Neural cell (in vitro differentiated cells): Measurements from ENCODE around the gene C19orf73. TPM values are rescaled to one million over a fixed set of nuclear protein-coding genes. Genes with fewer than 3 reads are reported as not detected.

Source experiments
- H2AFZ ChIP-seq: fragments of 200-600, 300-800 bp; sonication (generic), shearing (Covaris generic); 2 replicates; pipeline ENCODE4 v1.6.0; 2014; ENCODE audit warnings: low read depth, mild to moderate bottlenecking, antibody characterized with exemption, low read length, moderate library complexity
- H3F3A ChIP-seq: fragments of 200-600 bp; shearing (Covaris generic); 2 replicates; pipeline ENCODE4 v1.6.1; 2016; ENCODE audit warnings: mild to moderate bottlenecking, moderate library complexity, mixed read lengths, antibody characterized with exemption, low read length; ENCODE audit not compliant: insufficient read depth, poor library complexity, severe bottlenecking
- H3K27ac ChIP-seq: fragments of 200-600, 300-800 bp; sonication (generic), shearing (Covaris generic); 2 replicates; pipeline ENCODE4 v1.5.1; 2014; ENCODE audit warnings: mild to moderate bottlenecking, low read length, moderate library complexity
- H3K27me3 ChIP-seq: fragments of 300-800, 200-600 bp; sonication (generic), shearing (Covaris generic); 2 replicates; pipeline ENCODE4 v1.6.0; 2014; ENCODE audit warnings: mild to moderate bottlenecking, low read depth, low read length, moderate library complexity; ENCODE audit not compliant: insufficient read depth
- H3K36me3 ChIP-seq: fragments of 300-800, 200-600 bp; sonication (generic), shearing (Covaris generic); 2 replicates; pipeline ENCODE4 v1.5.1; 2014; ENCODE audit warnings: mild to moderate bottlenecking, antibody characterized with exemption, low read length, moderate library complexity; ENCODE audit not compliant: insufficient read depth
- H3K4me2 ChIP-seq: fragments of 300-800, 200-600 bp; sonication (generic), shearing (Covaris generic); 2 replicates; pipeline ENCODE4 v1.6.0; 2014; ENCODE audit warnings: mild to moderate bottlenecking, low read length
- H3K4me3 ChIP-seq: fragments of 300-800, 200-600 bp; sonication (generic), shearing (Covaris generic); 2 replicates; pipeline ENCODE4 v1.5.1; 2014; ENCODE audit warnings: mild to moderate bottlenecking, low read length, moderate library complexity
- H3K79me2 ChIP-seq: fragments of 200-600 bp; shearing (Covaris generic); replicated peaks from 2 replicates; pipeline ENCODE4 v1.6.0; 2014; ENCODE audit warnings: mild to moderate bottlenecking, low read length, moderate library complexity; ENCODE audit not compliant: insufficient read depth
- H3K9ac ChIP-seq: fragments of 300-800, 200-600 bp; sonication (generic), shearing (Covaris generic); 2 replicates; pipeline ENCODE4 v1.6.1; 2016; ENCODE audit warnings: mild to moderate bottlenecking, low read length, mixed read lengths
- H3K9me2 ChIP-seq: fragments of 200-600 bp; shearing (Covaris generic); 2 replicates; pipeline ENCODE4 v1.6.1; 2016; ENCODE audit warnings: mild to moderate bottlenecking, low read length, mixed read lengths; ENCODE audit not compliant: insufficient read depth
- H3K9me3 ChIP-seq: fragments of 200-600, 300-800 bp; sonication (generic), shearing (Covaris generic); 2 replicates; pipeline ENCODE4 v1.6.1; 2016; ENCODE audit warnings: mild to moderate bottlenecking, mixed run types, low read length, moderate library complexity, mixed read lengths
- H4K20me1 ChIP-seq: fragments of 200-600 bp; shearing (Covaris generic); 2 replicates; pipeline ENCODE4 v1.6.1; 2016; ENCODE audit warnings: mild to moderate bottlenecking, mixed run types; ENCODE audit not compliant: insufficient read depth
- EP300 ChIP-seq: fragments of 450-650 bp; conservative IDR thresholded peaks from 2 replicates; pipeline ENCODE4 v1.6.1; 2014; ENCODE audit warnings: antibody characterized with exemption, mild to moderate bottlenecking, moderate library complexity; ENCODE audit not compliant: poor library complexity, severe bottlenecking
- EZH2 ChIP-seq: fragments of 200-600, 300-800 bp; shearing (Covaris generic), sonication (generic); IDR thresholded peaks from 2 replicates; pipeline ENCODE4 v1.6.1; 2014; ENCODE audit warnings: antibody characterized with exemption, low read length, borderline replicate concordance, mild to moderate bottlenecking; ENCODE audit not compliant: insufficient read depth, poor library complexity, severe bottlenecking
- MXI1 ChIP-seq: fragments of 450-650 bp; conservative IDR thresholded peaks from 2 replicates; pipeline ENCODE4 v1.6.1; 2014; ENCODE audit warnings: antibody characterized with exemption, mild to moderate bottlenecking; ENCODE audit not compliant: poor library complexity, severe bottlenecking
- POLR2AphosphoS5 ChIP-seq: IDR thresholded peaks from 2 replicates; pipeline ENCODE4 v1.6.1; 2012
- RAD21 ChIP-seq: fragments of 450-650 bp; conservative IDR thresholded peaks from 2 replicates; pipeline ENCODE4 v1.6.1; 2014; ENCODE audit warnings: antibody characterized with exemption, mild to moderate bottlenecking, moderate library complexity
- SMC3 ChIP-seq: fragments of 450-650 bp; conservative IDR thresholded peaks from 2 replicates; pipeline ENCODE4 v1.6.1; 2014; ENCODE audit warnings: antibody characterized with exemption, mild to moderate bottlenecking, moderate library complexity; ENCODE audit not compliant: poor library complexity
- TAF1 ChIP-seq: IDR thresholded peaks from 2 replicates; pipeline ENCODE4 v1.6.1; 2012; ENCODE audit warnings: low read depth
- polyA plus RNA-seq: library from polyadenylated mRNA; depleted of rRNA; stranded (reverse); fragments of >200 nt; gene quantifications from 2 replicates; pipeline ENCODE4 v1.2.3, GENCODE V29; 2014
- TF ChIP-seq, protein P1 (sequence below): IDR thresholded peaks from 2 replicates; pipeline ENCODE4 v1.6.1; 2012; ENCODE audit warnings: borderline replicate concordance
- TF ChIP-seq, protein P2 (sequence below): fragments of 450-650 bp; IDR thresholded peaks from 2 replicates; pipeline ENCODE4 v1.5.1; 2014; ENCODE audit warnings: antibody characterized with exemption, mild to moderate bottlenecking, moderate library complexity; ENCODE audit not compliant: poor library complexity, severe bottlenecking

C19orf73 gene
- polyA plus RNA-seq, 1 donor from 2014 or later, result 8.4 TPM

DNA sequence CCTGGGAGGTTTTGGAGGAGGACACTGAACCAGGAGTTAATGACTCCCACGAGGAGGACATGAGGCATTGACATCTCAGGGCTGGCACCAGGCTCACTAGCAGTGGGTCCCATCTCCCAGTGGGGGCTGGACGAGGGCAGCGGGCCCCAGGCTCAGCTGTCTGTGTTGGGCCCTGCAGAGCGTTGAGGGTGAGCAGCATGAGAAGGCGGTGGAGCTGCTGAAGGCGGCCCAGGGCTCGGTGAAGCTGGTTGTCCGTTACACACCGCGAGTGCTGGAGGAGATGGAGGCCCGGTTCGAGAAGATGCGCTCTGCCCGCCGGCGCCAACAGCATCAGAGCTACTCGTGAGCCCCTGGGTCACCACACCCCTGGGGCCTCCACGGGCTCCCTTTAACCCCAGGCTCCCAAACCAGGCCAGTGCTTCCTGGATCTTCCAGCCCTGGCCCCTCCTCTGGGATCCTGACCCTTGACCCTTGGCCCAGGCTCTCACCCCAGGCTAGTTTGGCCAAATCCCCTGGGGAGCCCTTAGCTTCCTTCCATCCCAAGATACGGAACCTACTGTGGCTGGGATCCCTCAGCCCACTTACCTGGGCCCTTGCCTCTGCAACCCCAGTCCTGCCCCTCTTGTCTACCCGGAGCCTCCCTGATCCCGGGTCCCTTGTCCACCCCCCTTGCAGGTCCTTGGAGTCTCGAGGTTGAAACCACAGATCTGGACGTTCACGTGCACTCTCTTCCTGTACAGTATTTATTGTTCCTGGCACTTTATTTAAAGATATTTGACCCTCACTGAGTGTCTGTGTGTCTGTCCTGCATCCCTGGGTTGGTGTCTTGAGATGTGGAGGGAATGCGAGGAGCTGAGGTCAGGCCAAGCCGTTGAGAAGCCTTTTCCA, 1.0 kb downstream of the C19orf73 start:
- no peaks in the 10 kb centered on the region for H3K79me2 ChIP-seq
- H3K9me3 ChIP-seq, result no peaks in the 10 kb centered on the region
- H4K20me1 ChIP-seq, result no peaks in the 10 kb centered on the region
- peaks cover 15% of the 10 kb centered on the region for H3K27me3 ChIP-seq
- no peak for TF ChIP-seq SMC3
- TF ChIP-seq MXI1, result no peak
- no peak for TF ChIP-seq EZH2
- TF ChIP-seq, protein P1, sequence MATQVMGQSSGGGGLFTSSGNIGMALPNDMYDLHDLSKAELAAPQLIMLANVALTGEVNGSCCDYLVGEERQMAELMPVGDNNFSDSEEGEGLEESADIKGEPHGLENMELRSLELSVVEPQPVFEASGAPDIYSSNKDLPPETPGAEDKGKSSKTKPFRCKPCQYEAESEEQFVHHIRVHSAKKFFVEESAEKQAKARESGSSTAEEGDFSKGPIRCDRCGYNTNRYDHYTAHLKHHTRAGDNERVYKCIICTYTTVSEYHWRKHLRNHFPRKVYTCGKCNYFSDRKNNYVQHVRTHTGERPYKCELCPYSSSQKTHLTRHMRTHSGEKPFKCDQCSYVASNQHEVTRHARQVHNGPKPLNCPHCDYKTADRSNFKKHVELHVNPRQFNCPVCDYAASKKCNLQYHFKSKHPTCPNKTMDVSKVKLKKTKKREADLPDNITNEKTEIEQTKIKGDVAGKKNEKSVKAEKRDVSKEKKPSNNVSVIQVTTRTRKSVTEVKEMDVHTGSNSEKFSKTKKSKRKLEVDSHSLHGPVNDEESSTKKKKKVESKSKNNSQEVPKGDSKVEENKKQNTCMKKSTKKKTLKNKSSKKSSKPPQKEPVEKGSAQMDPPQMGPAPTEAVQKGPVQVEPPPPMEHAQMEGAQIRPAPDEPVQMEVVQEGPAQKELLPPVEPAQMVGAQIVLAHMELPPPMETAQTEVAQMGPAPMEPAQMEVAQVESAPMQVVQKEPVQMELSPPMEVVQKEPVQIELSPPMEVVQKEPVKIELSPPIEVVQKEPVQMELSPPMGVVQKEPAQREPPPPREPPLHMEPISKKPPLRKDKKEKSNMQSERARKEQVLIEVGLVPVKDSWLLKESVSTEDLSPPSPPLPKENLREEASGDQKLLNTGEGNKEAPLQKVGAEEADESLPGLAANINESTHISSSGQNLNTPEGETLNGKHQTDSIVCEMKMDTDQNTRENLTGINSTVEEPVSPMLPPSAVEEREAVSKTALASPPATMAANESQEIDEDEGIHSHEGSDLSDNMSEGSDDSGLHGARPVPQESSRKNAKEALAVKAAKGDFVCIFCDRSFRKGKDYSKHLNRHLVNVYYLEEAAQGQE, result no peak
- TF ChIP-seq, protein P2, sequence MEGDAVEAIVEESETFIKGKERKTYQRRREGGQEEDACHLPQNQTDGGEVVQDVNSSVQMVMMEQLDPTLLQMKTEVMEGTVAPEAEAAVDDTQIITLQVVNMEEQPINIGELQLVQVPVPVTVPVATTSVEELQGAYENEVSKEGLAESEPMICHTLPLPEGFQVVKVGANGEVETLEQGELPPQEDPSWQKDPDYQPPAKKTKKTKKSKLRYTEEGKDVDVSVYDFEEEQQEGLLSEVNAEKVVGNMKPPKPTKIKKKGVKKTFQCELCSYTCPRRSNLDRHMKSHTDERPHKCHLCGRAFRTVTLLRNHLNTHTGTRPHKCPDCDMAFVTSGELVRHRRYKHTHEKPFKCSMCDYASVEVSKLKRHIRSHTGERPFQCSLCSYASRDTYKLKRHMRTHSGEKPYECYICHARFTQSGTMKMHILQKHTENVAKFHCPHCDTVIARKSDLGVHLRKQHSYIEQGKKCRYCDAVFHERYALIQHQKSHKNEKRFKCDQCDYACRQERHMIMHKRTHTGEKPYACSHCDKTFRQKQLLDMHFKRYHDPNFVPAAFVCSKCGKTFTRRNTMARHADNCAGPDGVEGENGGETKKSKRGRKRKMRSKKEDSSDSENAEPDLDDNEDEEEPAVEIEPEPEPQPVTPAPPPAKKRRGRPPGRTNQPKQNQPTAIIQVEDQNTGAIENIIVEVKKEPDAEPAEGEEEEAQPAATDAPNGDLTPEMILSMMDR, result no peak
- TF ChIP-seq RAD21, result no peak
- TF ChIP-seq POLR2AphosphoS5, result no peak
- TF ChIP-seq TAF1, result no peak
- TF ChIP-seq EP300, result no peak
- H3F3A ChIP-seq, result no peaks in the 10 kb centered on the region
- H3K27ac ChIP-seq, result peak overlapping the region; percentile 87
- no peaks in the 10 kb centered on the region for H3K9me2 ChIP-seq
- H3K36me3 ChIP-seq, result no peaks in the 10 kb centered on the region
- H3K4me2 ChIP-seq, result peak overlapping the region; percentile 91
- peak overlapping the region; percentile 98 for H3K4me3 ChIP-seq
- peak overlapping the region; percentile 69 for H2AFZ ChIP-seq
- H3K9ac ChIP-seq, result peak overlapping the region; percentile 94

DNA sequence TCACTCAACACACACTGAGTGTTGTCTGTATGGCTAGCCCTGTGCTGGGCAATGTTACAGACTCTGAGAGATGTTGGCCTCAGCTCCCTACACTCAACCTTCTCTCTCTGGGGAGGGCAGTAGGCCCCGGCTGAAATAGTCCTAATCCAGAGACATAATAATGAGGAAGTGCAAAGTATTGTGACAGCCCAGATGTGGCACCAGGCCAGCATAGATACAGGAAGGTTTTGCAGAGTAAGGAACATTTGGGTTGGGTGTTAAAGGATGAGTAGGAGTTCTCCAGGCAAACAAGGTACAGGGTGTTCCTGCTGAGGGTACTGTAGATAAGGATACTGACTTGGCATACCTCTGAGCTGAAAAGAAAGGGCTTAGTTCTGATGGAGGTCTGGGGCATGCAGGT, 2.4 kb downstream of the C19orf73 start:
- TF ChIP-seq RAD21 (no peak), TAF1 (no peak), EZH2 (no peak), MXI1 (no peak), SMC3 (no peak), POLR2AphosphoS5 (no peak), EP300 (no peak)
- TF ChIP-seq, protein P1, result no peak
- TF ChIP-seq, protein P2, result no peak
- Histone ChIP-seq H3K4me3 (no peak overlapping the region), H3K27ac (no peak overlapping the region), H3K9me3 (no peaks in the 10 kb centered on the region), H4K20me1 (no peaks in the 10 kb centered on the region), H3K27me3 (peaks cover 15% of the 10 kb centered on the region), H3K4me2 (no peak overlapping the region), H3K9ac (no peak overlapping the region), H3K9me2 (no peaks in the 10 kb centered on the region), H2AFZ (no peak overlapping the region), H3K36me3 (no peaks in the 10 kb centered on the region), H3F3A (no peaks in the 10 kb centered on the region), H3K79me2 (no peaks in the 10 kb centered on the region)
